Kidney (tissue), 14 donors: ENCODE results near the gene SNTG2. TPM values are rescaled to one million over a fixed set of nuclear protein-coding genes. Genes with fewer than 3 reads are reported as not detected.
"Not testable (repeated sequence)": the region's sequence is repeated elsewhere in the genome, so short reads cannot be mapped to it uniquely, and the experiment has no call there.

Experiments used
- DNase-seq, 5 donors: peaks; one replicate each; pipeline ENCODE4 v3.0.0-alpha.2; 2013 to 2020
- FAIRE-seq: peaks from 2 replicates; lab custom pipeline; 2012; peaks lifted over from hg19 to GRCh38; lab: Jason Lieb, UNC
- H3K27ac ChIP-seq, 2 donors: one replicate each; pipeline ENCODE4 v1.7.0; 2013; ENCODE audit warnings: low read depth in 2 of 2, low read length in 2 of 2, inconsistent platforms in 1 of 2
- H3K27me3 ChIP-seq: one replicate; pipeline ENCODE4 v1.7.1; 2013; ENCODE audit warnings: low read length, inconsistent platforms; ENCODE audit not compliant: control insufficient read depth, insufficient read depth
- H3K36me3 ChIP-seq, 3 donors: one replicate each; pipeline versions ENCODE4 v1.7.0 to v1.7.1; 2013; ENCODE audit warnings: low read length in 3 of 3, control low read depth in 1 of 3, inconsistent platforms in 1 of 3; ENCODE audit not compliant: insufficient read depth in 3 of 3, control insufficient read depth in 2 of 3
- H3K4me1 ChIP-seq, 3 donors: one replicate each; pipeline versions ENCODE4 v1.7.0 to v1.7.1; 2013; ENCODE audit warnings: low read length in 3 of 3, inconsistent platforms in 1 of 3, low read depth in 1 of 3; ENCODE audit not compliant: control insufficient read depth in 2 of 3, insufficient read depth in 2 of 3
- H3K4me3 ChIP-seq, 3 donors: one replicate each; pipeline versions ENCODE4 v1.7.0 to v1.8.1; 2013; ENCODE audit warnings: low read length in 3 of 3, control low read depth in 1 of 3, inconsistent platforms in 1 of 3
- H3K9ac ChIP-seq, 3 donors: one replicate each; pipeline versions ENCODE4 v1.7.0 to v1.7.1; 2013; ENCODE audit warnings: low read length in 3 of 3, control low read depth in 1 of 3, inconsistent platforms in 1 of 3
- H3K9me3 ChIP-seq, 3 donors: one replicate each; pipeline versions ENCODE4 v1.7.0 to v1.7.1; 2013; ENCODE audit warnings: low read length in 3 of 3, control low read depth in 1 of 3, inconsistent platforms in 1 of 3; ENCODE audit not compliant: control insufficient read depth in 2 of 3, insufficient read depth in 1 of 3
- intact Hi-C: fragments of 100-400 bp; cut with DNase I; formaldehyde crosslinking; loops from one replicate; pipeline ENCODE4 v1.11.1; 2022
- polyA plus RNA-seq: library from polyadenylated mRNA; stranded (reverse); fragments of 350-450 nt; fragmentation: Illumina TruSeq; extraction: RNeasy Lipid Tissue Mini Kit (QIAGEN cat#74804); gene quantifications from one replicate; pipeline ENCODE4 v1.2.3, GENCODE V29; 2014; ENCODE audit warnings: low read depth, low replicate concordance; ENCODE audit not compliant: insufficient read depth
- total RNA-seq: library from RNA; stranded (reverse); fragmentation: NEBNext Ultra II Directional; extraction: Animal tissue kit (Norgen Biotek cat#: 25700); gene quantifications from one replicate; pipeline ENCODE4 v1.2.1, GENCODE V29; 2021
- TF ChIP-seq, protein P1 (sequence below): IDR thresholded peaks from 3 replicates; pipeline ENCODE4 v1.5.1; 2012; ENCODE audit warnings: mild to moderate bottlenecking, moderate library complexity, borderline replicate concordance; ENCODE audit not compliant: insufficient read depth; ENCODE audit errors: extremely low read depth
- donor health status: control.
- donor health status: control.
- donor health status: control.
- donor health status: control.
- donor health status: control.
- donor health status: DM: yes; HTN: yes; CAD: no.
- donor health status: Normal renal cell carcinoma (clear cell type).

Gene SNTG2
- total and polyA plus RNA-seq, 2 donors from 2014 or later = 2.2 TPM; not detected in 1

- H3K36me3 ChIP-seq = no peaks in the 10 kb centered on the region
- no peaks in the 10 kb centered on the region for H3K27me3 ChIP-seq
- TF ChIP-seq, protein P1, sequence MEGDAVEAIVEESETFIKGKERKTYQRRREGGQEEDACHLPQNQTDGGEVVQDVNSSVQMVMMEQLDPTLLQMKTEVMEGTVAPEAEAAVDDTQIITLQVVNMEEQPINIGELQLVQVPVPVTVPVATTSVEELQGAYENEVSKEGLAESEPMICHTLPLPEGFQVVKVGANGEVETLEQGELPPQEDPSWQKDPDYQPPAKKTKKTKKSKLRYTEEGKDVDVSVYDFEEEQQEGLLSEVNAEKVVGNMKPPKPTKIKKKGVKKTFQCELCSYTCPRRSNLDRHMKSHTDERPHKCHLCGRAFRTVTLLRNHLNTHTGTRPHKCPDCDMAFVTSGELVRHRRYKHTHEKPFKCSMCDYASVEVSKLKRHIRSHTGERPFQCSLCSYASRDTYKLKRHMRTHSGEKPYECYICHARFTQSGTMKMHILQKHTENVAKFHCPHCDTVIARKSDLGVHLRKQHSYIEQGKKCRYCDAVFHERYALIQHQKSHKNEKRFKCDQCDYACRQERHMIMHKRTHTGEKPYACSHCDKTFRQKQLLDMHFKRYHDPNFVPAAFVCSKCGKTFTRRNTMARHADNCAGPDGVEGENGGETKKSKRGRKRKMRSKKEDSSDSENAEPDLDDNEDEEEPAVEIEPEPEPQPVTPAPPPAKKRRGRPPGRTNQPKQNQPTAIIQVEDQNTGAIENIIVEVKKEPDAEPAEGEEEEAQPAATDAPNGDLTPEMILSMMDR = no peak
- FAIRE-seq = no peak
- no peaks in the 10 kb centered on the region for H3K4me1 ChIP-seq
- no peak overlapping the region for H3K27ac ChIP-seq
- no peak for DNase-seq
- H3K9ac ChIP-seq = no peak overlapping the region
- intact Hi-C loops = no loop called here
- no peaks in the 10 kb centered on the region for H3K9me3 ChIP-seq
- H3K4me3 ChIP-seq = no peak overlapping the region
Observed at GRCh38 chr2:907706-908105, 42.9 kb upstream of the SNTG2 start.

DNA sequence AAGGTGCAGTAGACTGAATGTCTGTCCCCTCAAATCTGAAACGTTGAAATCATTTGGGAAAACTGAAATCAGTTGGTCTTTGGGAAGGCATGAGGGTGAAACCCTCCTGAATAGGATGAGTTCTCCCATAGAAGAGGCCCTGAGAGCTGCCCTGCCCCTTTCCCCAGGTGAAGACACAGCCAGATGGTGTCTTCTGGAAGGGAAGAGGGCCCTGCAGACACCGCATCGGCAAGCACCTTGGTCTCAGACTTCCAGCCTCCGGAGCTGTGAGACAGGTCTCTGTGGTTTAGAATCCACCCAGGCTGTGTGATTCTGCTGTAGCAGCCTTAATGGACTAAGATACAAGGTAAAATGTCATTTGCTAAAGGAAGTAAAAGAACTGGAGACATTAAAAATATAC is 42.1 kb upstream of the SNTG2 start:
- DNase-seq (no peak), FAIRE-seq (no peak)
- Histone ChIP-seq H3K9me3 (no peaks in the 10 kb centered on the region), H3K4me3 (no peak overlapping the region), H3K9ac (no peak overlapping the region), H3K27me3 (no peaks in the 10 kb centered on the region), H3K27ac (no peak overlapping the region), H3K36me3 (no peaks in the 10 kb centered on the region), H3K4me1 (no peaks in the 10 kb centered on the region)
- TF ChIP-seq, protein P1 = no peak
- intact Hi-C loops = no loop called here

GRCh38 chr2:909764-910379 is 40.8 kb upstream of the SNTG2 start:
- H3K4me3 ChIP-seq, DNase-seq, FAIRE-seq: not testable (repeated sequence)

GRCh38 chr2:910698-911097 is 40.0 kb upstream of the SNTG2 start:
- DNase-seq (no peak), FAIRE-seq (no peak)
- Histone ChIP-seq H3K4me3 (no peak overlapping the region), H3K9me3 (no peaks in the 10 kb centered on the region), H3K9ac (no peak overlapping the region), H3K4me1 (no peaks in the 10 kb centered on the region), H3K36me3 (no peaks in the 10 kb centered on the region), H3K27ac (no peak overlapping the region), H3K27me3 (no peaks in the 10 kb centered on the region)
- intact Hi-C loops = no loop called here
- TF ChIP-seq, protein P1 = no peak

More at GRCh38 chr2:909764-910379, 40.8 kb upstream of the SNTG2 start:
- H3K27ac ChIP-seq, H3K27me3 ChIP-seq, H3K9ac ChIP-seq, H3K36me3 ChIP-seq, H3K9me3 ChIP-seq, H3K4me1 ChIP-seq, intact Hi-C loops: not testable (repeated sequence)
